Caco-2 (cell line): ENCODE measurements around the gene ATG9A. TPM values are rescaled to one million over a fixed set of nuclear protein-coding genes. Genes with fewer than 3 reads are reported as not detected.

Source experiments
- BruUV-seq: library from RNA; stranded (reverse); fragments of 400-500 nt; replicated peaks from 2 replicates; lab custom pipeline; 2021; lab: Mats Ljungman, UMichigan
- CTCF ChIA-PET: fragments of 300-600 bp; sonication (Branson Sonifier 250); formaldehyde crosslinking; loops from one replicate; lab custom pipeline; 2022; ENCODE audit warnings: antibody characterized with exemption; lab: Charles Lee
- POLR2A ChIA-PET: fragments of 300-600 bp; sonication (Branson Sonifier 250); formaldehyde crosslinking; loops from one replicate; lab custom pipeline; 2022; ENCODE audit warnings: antibody characterized with exemption; lab: Charles Lee
- DNase-seq, 2 experiments: peaks; one replicate each; pipeline versions ENCODE4 v3.0.0 to v3.0.0-alpha.2; 2020 to 2022
- H3K27me3 ChIP-seq: replicated peaks from 2 replicates; pipeline ENCODE4 v1.6.0; 2011; ENCODE audit warnings: low read length; ENCODE audit not compliant: control insufficient read depth, insufficient read depth
- H3K36me3 ChIP-seq: 2 replicates; pipeline ENCODE4 v1.5.1; 2011; ENCODE audit warnings: low read length; ENCODE audit not compliant: control insufficient read depth, insufficient read depth
- H3K4me1 ChIP-seq: fragments of 250-450 bp; sonication (Bioruptor Pico); 2 replicates; pipeline ENCODE4 v1.5.1; 2020; ENCODE audit warnings: mild to moderate bottlenecking
- H3K4me3 ChIP-seq: 2 replicates; pipeline ENCODE4 v1.5.1; 2011; ENCODE audit warnings: low read depth, mild to moderate bottlenecking, control low read depth, low read length
- H3K9me3 ChIP-seq: fragments of 250-450 bp; sonication (Bioruptor Pico); 2 replicates; pipeline ENCODE4 v1.5.1; 2020; ENCODE audit warnings: mild to moderate bottlenecking, moderate library complexity
- H3K27ac Mint-ChIP-seq: one replicate; pipeline ENCODE4 v1.8.0; 2022; ENCODE audit warnings: mixed read lengths; ENCODE audit not compliant: unreplicated experiment
- H3K27me3 Mint-ChIP-seq: one replicate; pipeline ENCODE4 v1.8.0; 2022; ENCODE audit warnings: mixed read lengths; ENCODE audit not compliant: insufficient read depth, unreplicated experiment
- H3K36me3 Mint-ChIP-seq: one replicate; pipeline ENCODE4 v1.8.0; 2022; ENCODE audit warnings: mild to moderate bottlenecking, mixed read lengths; ENCODE audit not compliant: insufficient read depth, unreplicated experiment
- H3K4me1 Mint-ChIP-seq: one replicate; pipeline ENCODE4 v1.8.0; 2022; ENCODE audit warnings: low read depth, mixed read lengths; ENCODE audit not compliant: unreplicated experiment
- H3K4me3 Mint-ChIP-seq: one replicate; pipeline ENCODE4 v1.8.0; 2022; ENCODE audit warnings: mild to moderate bottlenecking, moderate library complexity, mixed read lengths; ENCODE audit not compliant: unreplicated experiment
- H3K9me3 Mint-ChIP-seq: one replicate; pipeline ENCODE4 v1.8.0; 2022; ENCODE audit warnings: mixed read lengths; ENCODE audit not compliant: unreplicated experiment
- CTCF ChIP-seq, 2 experiments: fragments of 200-600 bp in 1 of 2; IDR thresholded peaks; 1 replicate in 1 of 2; 2 replicates in 1 of 2; pipeline versions ENCODE4 v1.5.1 to v1.8.0; 2011 to 2022; ENCODE audit warnings: antibody characterized with exemption in 1 of 2, control low read depth in 1 of 2, inconsistent platforms in 1 of 2, low read depth in 1 of 2, low read length in 1 of 2, mild to moderate bottlenecking in 1 of 2, moderate library complexity in 1 of 2; ENCODE audit not compliant: insufficient read depth in 1 of 2, severe bottlenecking in 1 of 2, unreplicated experiment in 1 of 2
- intact Hi-C: fragments of 100-400 bp; cut with micrococcal nuclease; formaldehyde crosslinking; loops from one replicate; pipeline ENCODE4 v1.10.0; 2022; ENCODE audit not compliant: unreplicated experiment
- total RNA-seq: library from RNA; stranded (reverse); gene quantifications from 2 replicates; pipeline ENCODE4 v1.2.3, GENCODE V29; 2022

ATG9A gene
- total RNA-seq, 1 experiment from 2014 or later, result 62.9 TPM

GRCh38 chr2:219252570-219252899, 23.1 kb upstream of the ATG9A start:
- Histone ChIP-seq H3K27me3 (no peaks in the 10 kb centered on the region), H3K4me3 (no peak overlapping the region; the same call in 1 of the 2 replicates), H3K4me1 (peaks cover 31% of the 10 kb centered on the region), H3K9me3 (no peaks in the 10 kb centered on the region), H3K36me3 (no peaks in the 10 kb centered on the region; the same call in 1 of the 2 replicates)
- no TSS peak for BruUV-seq
- H3K4me1 Mint-ChIP-seq, result peaks cover 37% of the 10 kb centered on the region
- no peak overlapping the region for H3K27ac Mint-ChIP-seq
- no peak overlapping the region for H3K4me3 Mint-ChIP-seq
- intact Hi-C loops, result no loop called here
- ChIA-PET CTCF (interaction anchor here (0.5 to 3.3 kb wide), 4 partner anchors 22 to 135 kb away, joined by 4 to 22 read pairs (median 5); partner anchors contain the start of gene DNPEP), POLR2A (interaction anchor here (0.6 kb wide), 2 partner anchors 293 to 513 kb away, joined by 3 to 6 read pairs; partner anchors contain the start of gene CDK5R2)
- DNase-seq, result no peak
- peaks cover 4% of the 10 kb centered on the region for H3K27me3 Mint-ChIP-seq
- H3K9me3 Mint-ChIP-seq, result no peaks in the 10 kb centered on the region
- no peak for TF ChIP-seq CTCF (IDR thresholded peaks at IDR 0.05; ENCODE audit: insufficient read depth in 1 of 2, low read depth in 1 of 2, low read length in 1 of 2, severe bottlenecking in 1 of 2, unreplicated experiment in 1 of 2)
- H3K36me3 Mint-ChIP-seq, result peaks cover 8% of the 10 kb centered on the region

- Mint-ChIP-seq H3K4me1 (peaks cover 37% of the 10 kb centered on the region), H3K9me3 (no peaks in the 10 kb centered on the region), H3K4me3 (no peak overlapping the region), H3K36me3 (peaks cover 8% of the 10 kb centered on the region), H3K27me3 (peaks cover 4% of the 10 kb centered on the region), H3K27ac (no peak overlapping the region)
- Histone ChIP-seq H3K4me3 (no peak overlapping the region), H3K36me3 (no peaks in the 10 kb centered on the region; the same call in 1 of the 2 replicates), H3K27me3 (no peaks in the 10 kb centered on the region), H3K4me1 (peaks cover 31% of the 10 kb centered on the region), H3K9me3 (no peaks in the 10 kb centered on the region)
- TF ChIP-seq CTCF (IDR thresholded peaks at IDR 0.05; ENCODE audit: insufficient read depth in 1 of 2, low read depth in 1 of 2, low read length in 1 of 2, severe bottlenecking in 1 of 2, unreplicated experiment in 1 of 2), result no peak
- CTCF ChIA-PET, result interaction anchor here (0.9 to 3.3 kb wide), 2 partner anchors 22 to 43 kb away, joined by 5 to 22 read pairs; no protein-coding TSS in a partner anchor
- DNase-seq, result no peak
- intact Hi-C loops, result no loop called here
- POLR2A ChIA-PET, result interaction anchor here (0.6 kb wide), 1 partner anchor 136 kb away, joined by 3 read pairs; the partner anchor contains the start of gene DNPEP
- BruUV-seq, result no TSS peak
Measured at GRCh38 chr2:219252084-219252483, 22.6 kb upstream of the ATG9A start.

GRCh38 chr2:219251656-219252055, 22.2 kb upstream of the ATG9A start:
- Mint-ChIP-seq H3K4me1 (peaks cover 37% of the 10 kb centered on the region), H3K4me3 (no peak overlapping the region), H3K27ac (no peak overlapping the region), H3K9me3 (no peaks in the 10 kb centered on the region), H3K27me3 (peaks cover 4% of the 10 kb centered on the region), H3K36me3 (peaks cover 8% of the 10 kb centered on the region)
- no TSS peak for BruUV-seq
- Histone ChIP-seq H3K9me3 (no peaks in the 10 kb centered on the region), H3K27me3 (no peaks in the 10 kb centered on the region), H3K4me1 (peaks cover 31% of the 10 kb centered on the region), H3K4me3 (no peak overlapping the region), H3K36me3 (no peaks in the 10 kb centered on the region; the same call in 1 of the 2 replicates)
- intact Hi-C loops, result no loop called here
- no peak for DNase-seq
- ChIA-PET CTCF (interaction anchor here (0.9 kb wide), 1 partner anchor 23 kb away, joined by 5 read pairs; no protein-coding TSS in a partner anchor), POLR2A (interaction anchor here (0.6 kb wide), 1 partner anchor 136 kb away, joined by 3 read pairs; the partner anchor contains the start of gene DNPEP)
- TF ChIP-seq CTCF (IDR thresholded peaks at IDR 0.05; ENCODE audit: insufficient read depth in 1 of 2, low read depth in 1 of 2, low read length in 1 of 2, severe bottlenecking in 1 of 2, unreplicated experiment in 1 of 2), result no peak
